HG03520 (cell line): ENCODE data around the gene FRK.
A peak's percentile ranks its signal among the peaks of the same experiment; 100 is the strongest.

ENCODE experiments used
- ATAC-seq: cut with Tn5 transposase; IDR thresholded peaks from one replicate; pipeline ENCODE4 v1.9.1; 2021; ENCODE audit warnings: mild to moderate bottlenecking, moderate library complexity; ENCODE audit not compliant: unreplicated experiment

FRK gene

GRCh38 chr6:116036885-116037284 lies 23.8 kb downstream of the FRK start:
- ATAC-seq, result no peak

GRCh38 chr6:116036075-116036773 lies 24.5 kb downstream of the FRK start:
- ATAC-seq, result no peak

- ATAC-seq, result no peak
Measured at GRCh38 chr6:116035616-116036015, 25.1 kb downstream of the FRK start.

GRCh38 chr6:116034327-116034726 lies 26.4 kb downstream of the FRK start:
- ATAC-seq, result no peak

GRCh38 chr6:116033687-116034303 lies 26.9 kb downstream of the FRK start:
- no peak for ATAC-seq

- no peak for ATAC-seq
Measured at GRCh38 chr6:116030770-116031169, 29.9 kb downstream of the FRK start.

- peak; percentile 69 for ATAC-seq
Measured at GRCh38 chr6:116029535-116029934, 31.2 kb downstream of the FRK start.

GRCh38 chr6:116028233-116028632 lies 32.5 kb downstream of the FRK start:
- ATAC-seq, result no peak

GRCh38 chr6:116027801-116028200 lies 32.9 kb downstream of the FRK start:
- peak; percentile 63 for ATAC-seq

- ATAC-seq, result no peak
Measured at GRCh38 chr6:116025405-116025804, 35.3 kb downstream of the FRK start.

GRCh38 chr6:116022841-116023445 lies 37.7 kb downstream of the FRK start:
- no peak for ATAC-seq

GRCh38 chr6:116020738-116021137 lies 40.0 kb downstream of the FRK start:
- no peak for ATAC-seq

GRCh38 chr6:116019428-116019827 lies 41.3 kb downstream of the FRK start:
- ATAC-seq, result peak; percentile 59

GRCh38 chr6:116018976-116019375 lies 41.7 kb downstream of the FRK start:
- no peak for ATAC-seq

GRCh38 chr6:116017546-116018295 lies 43.0 kb downstream of the FRK start:
- ATAC-seq, result peak; percentile 12

GRCh38 chr6:116016846-116017545 lies 43.7 kb downstream of the FRK start:
- ATAC-seq, result peak; percentile 23

GRCh38 chr6:116015983-116016382 lies 44.7 kb downstream of the FRK start:
- no peak for ATAC-seq

- ATAC-seq, result no peak
Measured at GRCh38 chr6:116015561-116015960, 45.1 kb downstream of the FRK start.

GRCh38 chr6:116012951-116013350 lies 47.7 kb downstream of the FRK start:
- no peak for ATAC-seq

GRCh38 chr6:116012471-116012949 lies 48.2 kb downstream of the FRK start:
- ATAC-seq, result no peak

- ATAC-seq, result peak; percentile 65
Measured at GRCh38 chr6:116011520-116011919, 49.2 kb downstream of the FRK start.
